H9 (cell line): Measurements from ENCODE around the gene MRPS15. TPM values are rescaled to one million over a fixed set of nuclear protein-coding genes. Genes with fewer than 3 reads are reported as not detected.

Source experiments
- DNase-seq: peaks from one replicate; pipeline ENCODE4 v3.0.0-alpha.2; 2017
- H2AFZ ChIP-seq: one replicate; pipeline ENCODE4 v1.6.1; 2013; ENCODE audit warnings: mild to moderate bottlenecking, low read length, control low read depth, moderate library complexity
- H2AK5ac ChIP-seq: 2 replicates; pipeline ENCODE4 v1.6.1; 2013; ENCODE audit warnings: low read length, control low read depth, mixed read lengths; ENCODE audit not compliant: insufficient read length
- H2BK120ac ChIP-seq: one replicate; pipeline ENCODE4 v1.6.1; 2013; ENCODE audit warnings: low read depth, mild to moderate bottlenecking, low read length, control low read depth, inconsistent platforms; ENCODE audit not compliant: poor library complexity, severe bottlenecking
- H2BK12ac ChIP-seq: 2 replicates; pipeline ENCODE4 v1.6.1; 2013; ENCODE audit warnings: low read length, control low read depth, mixed read lengths, low read depth; ENCODE audit not compliant: insufficient read length
- H2BK15ac ChIP-seq: 2 replicates; pipeline ENCODE4 v1.6.1; 2013; ENCODE audit warnings: low read depth, low read length, control low read depth
- H2BK20ac ChIP-seq: one replicate; pipeline ENCODE4 v1.6.1; 2013; ENCODE audit warnings: low read depth, mild to moderate bottlenecking, low read length, control low read depth, inconsistent platforms; ENCODE audit not compliant: poor library complexity, severe bottlenecking
- H2BK5ac ChIP-seq: 2 replicates; pipeline ENCODE4 v1.6.1; 2013; ENCODE audit warnings: low read length, control low read depth, mixed read lengths; ENCODE audit not compliant: insufficient read length
- H3K14ac ChIP-seq: 2 replicates; pipeline ENCODE4 v1.6.1; 2013; ENCODE audit warnings: low read length, control low read depth; ENCODE audit not compliant: insufficient read depth
- H3K18ac ChIP-seq: 2 replicates; pipeline ENCODE4 v1.6.1; 2013; ENCODE audit warnings: low read depth, mild to moderate bottlenecking, mixed read lengths, low read length, control low read depth; ENCODE audit not compliant: insufficient read length
- H3K23ac ChIP-seq: 2 replicates; pipeline ENCODE4 v1.6.1; 2013; ENCODE audit warnings: low read length, control low read depth, mixed read lengths, low read depth; ENCODE audit not compliant: insufficient read length
- H3K23me2 ChIP-seq: 2 replicates; pipeline ENCODE4 v1.6.1; 2013; ENCODE audit warnings: low read depth, mild to moderate bottlenecking, mixed read lengths, low read length, control low read depth; ENCODE audit not compliant: insufficient read length, poor library complexity, severe bottlenecking
- H3K27ac ChIP-seq: 2 replicates; pipeline ENCODE4 v1.5.1; 2013; ENCODE audit warnings: low read length, control low read depth, mixed read lengths, low read depth; ENCODE audit not compliant: insufficient read length
- H3K27me3 ChIP-seq: 2 replicates; pipeline ENCODE4 v1.6.1; 2013; ENCODE audit warnings: low read length, control low read depth, inconsistent platforms; ENCODE audit not compliant: insufficient read depth
- H3K4ac ChIP-seq: 2 replicates; pipeline ENCODE4 v1.6.1; 2013; ENCODE audit warnings: low read depth, mild to moderate bottlenecking, control low read depth, inconsistent platforms, low read length, moderate library complexity
- H3K4me1 ChIP-seq: 2 replicates; pipeline ENCODE4 v1.6.1; 2013; ENCODE audit warnings: low read length, control low read depth, inconsistent platforms; ENCODE audit not compliant: insufficient read depth
- H3K4me2 ChIP-seq: 2 replicates; pipeline ENCODE4 v1.6.1; 2013; ENCODE audit warnings: low read length, control low read depth, mixed read lengths; ENCODE audit not compliant: insufficient read length, insufficient read depth
- H3K56ac ChIP-seq: 2 replicates; pipeline ENCODE4 v1.6.1; 2013; ENCODE audit warnings: low read depth, mild to moderate bottlenecking, mixed read lengths, low read length, control low read depth; ENCODE audit not compliant: insufficient read length
- H3K79me1 ChIP-seq: 2 replicates; pipeline ENCODE4 v1.6.1; 2013; ENCODE audit warnings: low read depth, mild to moderate bottlenecking, moderate library complexity, low read length, control low read depth, inconsistent platforms; ENCODE audit not compliant: insufficient read depth, poor library complexity, severe bottlenecking
- H3K79me2 ChIP-seq: 2 replicates; pipeline ENCODE4 v1.6.1; 2013; ENCODE audit warnings: low read length, control low read depth, inconsistent platforms; ENCODE audit not compliant: insufficient read depth
- H3K9ac ChIP-seq: 2 replicates; pipeline ENCODE4 v1.6.1; 2013; ENCODE audit warnings: low read length, control low read depth, mixed read lengths; ENCODE audit not compliant: insufficient read length; ENCODE audit errors: extremely low read depth
- H3K9me3 ChIP-seq: one replicate; pipeline ENCODE4 v1.6.1; 2013; ENCODE audit warnings: low read depth, low read length, inconsistent platforms; ENCODE audit not compliant: control insufficient read depth
- H3T11ph ChIP-seq: one replicate; pipeline ENCODE4 v1.6.1; 2013; ENCODE audit warnings: mild to moderate bottlenecking, low read length, control low read depth, inconsistent platforms
- H4K20me1 ChIP-seq: one replicate; pipeline ENCODE4 v1.6.1; 2013; ENCODE audit not compliant: control insufficient read depth, insufficient read length, insufficient read depth
- H4K5ac ChIP-seq: 2 replicates; pipeline ENCODE4 v1.6.1; 2013; ENCODE audit warnings: low read depth, mild to moderate bottlenecking, mixed read lengths, low read length, control low read depth; ENCODE audit not compliant: insufficient read length
- H4K8ac ChIP-seq: replicated peaks from 2 replicates; pipeline ENCODE4 v1.6.1; 2013; ENCODE audit warnings: low read length, control low read depth, mixed read lengths, low read depth; ENCODE audit not compliant: insufficient read length
- H4K91ac ChIP-seq: 2 replicates; pipeline ENCODE4 v1.6.1; 2013; ENCODE audit warnings: low read depth, mild to moderate bottlenecking, moderate library complexity, mixed read lengths, low read length, control low read depth; ENCODE audit not compliant: insufficient read length
- H3K27ac Mint-ChIP-seq, 3 experiments: 2 replicates in 2 of 3; 3 replicates in 1 of 3; pipeline ENCODE4 v1.8.0; 2020 to 2021; ENCODE audit warnings: mixed read lengths in 3 of 3, mild to moderate bottlenecking in 1 of 3, moderate library complexity in 1 of 3
- H3K27me3 Mint-ChIP-seq: 2 replicates; pipeline ENCODE4 v1.8.0; 2021; ENCODE audit warnings: low read depth, mild to moderate bottlenecking, moderate library complexity, mixed read lengths
- H3K36me3 Mint-ChIP-seq, 3 experiments: 2 replicates in 2 of 3; 3 replicates in 1 of 3; pipeline ENCODE4 v1.8.0; 2020 to 2021; ENCODE audit warnings: low read depth in 3 of 3, mixed read lengths in 3 of 3; ENCODE audit not compliant: insufficient read depth in 1 of 3
- H3K4me1 Mint-ChIP-seq, 2 experiments: 2 replicates each; pipeline ENCODE4 v1.8.0; 2020; ENCODE audit warnings: mixed read lengths in 2 of 2
- H3K4me3 Mint-ChIP-seq, 2 experiments: 2 replicates in 1 of 2; 3 replicates in 1 of 2; pipeline ENCODE4 v1.8.0; 2020 to 2021; ENCODE audit warnings: mild to moderate bottlenecking in 2 of 2, mixed read lengths in 2 of 2, moderate library complexity in 1 of 2
- H3K9me3 Mint-ChIP-seq, 2 experiments: 2 replicates in 1 of 2; 3 replicates in 1 of 2; pipeline ENCODE4 v1.8.0; 2020; ENCODE audit warnings: mild to moderate bottlenecking in 2 of 2, mixed read lengths in 2 of 2, moderate library complexity in 1 of 2
- CTCF ChIP-seq: fragments of 200-600 bp; sonication (generic); conservative IDR thresholded peaks from 3 replicates; pipeline ENCODE4 v1.8.0; 2021; ENCODE audit warnings: antibody characterized with exemption, mild to moderate bottlenecking
- WGBS: extraction: QIAGEN DNeasy Blood & Tissue Kit; methylation state at CpG from one replicate; pipeline ENCODE4 v1.1.7; 2013; ENCODE audit warnings: missing lambda C conversion rate, low lambda C conversion rate, mixed read lengths; ENCODE audit not compliant: insufficient read length; ENCODE audit errors: extremely low coverage; 5-methylcytosine and 5-hydroxymethylcytosine counted together
- total RNA-seq: library from RNA; stranded (reverse); gene quantifications from 2 replicates; pipeline ENCODE4 v1.2.1, GENCODE V29; 2021

The MRPS15 gene
- total RNA-seq, 1 experiment from 2014 or later = 111 TPM

- no peaks in the 10 kb centered on the region for H3K79me1 ChIP-seq
- no peak overlapping the region for H4K5ac ChIP-seq
- H3K27ac ChIP-seq = no peak overlapping the region
- WGBS = no CpG with 5 or more reads among the region's 5 CpGs
- H3K4me2 ChIP-seq = no peak overlapping the region
- H3K79me2 ChIP-seq = no peaks in the 10 kb centered on the region
- H3K36me3 Mint-ChIP-seq = no peaks in the 10 kb centered on the region
- peaks cover 2% of the 10 kb centered on the region in 2 experiments; a peak in 3 of 4 replicates for H3K4me1 Mint-ChIP-seq
- no peak overlapping the region for H4K8ac ChIP-seq
- H2BK120ac ChIP-seq = no peak overlapping the region
- H4K20me1 ChIP-seq = no peaks in the 10 kb centered on the region
- H3K27me3 Mint-ChIP-seq = peaks cover 38% of the 10 kb centered on the region
- H2BK15ac ChIP-seq = no peak overlapping the region
- H2BK12ac ChIP-seq = no peak overlapping the region
- no peak for DNase-seq
- no peak overlapping the region for H2AFZ ChIP-seq
- no peak overlapping the region for H3T11ph ChIP-seq
- H3K4me1 ChIP-seq = no peaks in the 10 kb centered on the region
- no peak overlapping the region for H3K9ac ChIP-seq
- no peak overlapping the region for H3K4ac ChIP-seq
- no peak overlapping the region for H3K4me3 Mint-ChIP-seq
- H2BK5ac ChIP-seq = no peak overlapping the region
- no peak overlapping the region for H2BK20ac ChIP-seq
- H3K14ac ChIP-seq = no peak overlapping the region; the same call in 1 of the 2 replicates
- H3K9me3 Mint-ChIP-seq = no peaks in the 10 kb centered on the region
- no peak overlapping the region for H3K23ac ChIP-seq
- H3K56ac ChIP-seq = no peak overlapping the region
- no peak overlapping the region for H2AK5ac ChIP-seq
- no peaks in the 10 kb centered on the region for H3K9me3 ChIP-seq
- H3K18ac ChIP-seq = no peak overlapping the region
- no peak overlapping the region for H4K91ac ChIP-seq
- H3K23me2 ChIP-seq = no peaks in the 10 kb centered on the region
- H3K27ac Mint-ChIP-seq = no peak overlapping the region
- no peak for TF ChIP-seq CTCF
- H3K27me3 ChIP-seq = no peaks in the 10 kb centered on the region
Measured at GRCh38 chr1:36494971-36495370, 30.8 kb upstream of the MRPS15 start.
